Breast epithelium (tissue), 3 donors: ENCODE data around the gene TNN.

Source experiments
- CTCF ChIP-seq, 3 donors: fragments of 450-650 bp; IDR thresholded peaks; one replicate each; pipeline ENCODE4 v1.5.1; 2016 to 2017; ENCODE audit warnings: antibody characterized with exemption in 3 of 3, mild to moderate bottlenecking in 3 of 3, moderate library complexity in 3 of 3
- POLR2A ChIP-seq: fragments of 450-650 bp; IDR thresholded peaks from one replicate; pipeline ENCODE4 v1.6.1; 2016; ENCODE audit warnings: antibody characterized with exemption, mild to moderate bottlenecking, moderate library complexity
- POLR2AphosphoS5 ChIP-seq, 3 donors: sonication (generic); formaldehyde crosslinking; IDR thresholded peaks; one replicate each; pipeline ENCODE4 v1.6.1; 2017; ENCODE audit warnings: antibody characterized with exemption in 3 of 3

- TF ChIP-seq POLR2A (no peak), CTCF (IDR thresholded peaks at IDR 0.05) (no peak), POLR2AphosphoS5 (IDR thresholded peaks at IDR 0.05) (no peak)
Observed at GRCh38 chr1:175088525-175088951, 20.9 kb downstream of the TNN start.
